NCI-H2196 treated with DMSO at 0.1 percent for 48 hours (cell line): Measurements from ENCODE around the gene SLC7A4.
"Not testable (repeated sequence)": the region's sequence is repeated elsewhere in the genome, so short reads cannot be mapped to it uniquely, and the experiment has no call there.

Source experiments
- DNase-seq: peaks from one replicate; lab custom pipeline; 2025; ENCODE audit not compliant: unreplicated experiment; lab: John Stamatoyannopoulos, UW

Gene SLC7A4

GRCh38 chr22:21064917-21065864 lies 32.8 kb upstream of the SLC7A4 start:
- DNase-seq: no peak

- not testable (repeated sequence) for DNase-seq
Observed at GRCh38 chr22:21064425-21064824, 32.1 kb upstream of the SLC7A4 start.

- DNase-seq: not testable (repeated sequence)
Observed at GRCh38 chr22:21061660-21062321, 29.4 kb upstream of the SLC7A4 start.

GRCh38 chr22:21060363-21060762 lies 28.0 kb upstream of the SLC7A4 start:
- not testable (repeated sequence) for DNase-seq

GRCh38 chr22:21055880-21056319 lies 23.5 kb upstream of the SLC7A4 start:
- DNase-seq: no peak

GRCh38 chr22:21055564-21055834 lies 23.1 kb upstream of the SLC7A4 start:
- DNase-seq: no peak

GRCh38 chr22:21054714-21055563 lies 22.6 kb upstream of the SLC7A4 start:
- DNase-seq: no peak

- DNase-seq: no peak
Observed at GRCh38 chr22:21054046-21054713, 21.8 kb upstream of the SLC7A4 start.

GRCh38 chr22:21052715-21053459 lies 20.5 kb upstream of the SLC7A4 start:
- DNase-seq: no peak

- DNase-seq: no peak
Observed at GRCh38 chr22:21051831-21052400, 19.6 kb upstream of the SLC7A4 start.

GRCh38 chr22:21051145-21051830 lies 18.9 kb upstream of the SLC7A4 start:
- DNase-seq: no peak

- not testable (repeated sequence) for DNase-seq
Observed at GRCh38 chr22:21048965-21049364, 16.6 kb upstream of the SLC7A4 start.

- not testable (repeated sequence) for DNase-seq
Observed at GRCh38 chr22:21048448-21048847, 16.1 kb upstream of the SLC7A4 start.

GRCh38 chr22:21047730-21048129 lies 15.4 kb upstream of the SLC7A4 start:
- no peak for DNase-seq

- no peak for DNase-seq
Observed at GRCh38 chr22:21047035-21047661, 14.8 kb upstream of the SLC7A4 start.

GRCh38 chr22:21045585-21046294 lies 13.4 kb upstream of the SLC7A4 start, which contains the start of gene LRRC74B:
LRRC74B (plus strand) TSS chr22:21045946; CDS start chr22:21045987, 41 bp downstream.
- DNase-seq: peak; percentile 57

GRCh38 chr22:21044931-21045584 lies 12.7 kb upstream of the SLC7A4 start:
- no peak for DNase-seq
